ENCODE results near the gene GPR157.

- no peak for TF ChIP-seq CTCF (IDR thresholded peaks at IDR 0.05; ENCODE audit: low read length)
- TF ChIP-seq EZH2 (IDR thresholded peaks at IDR 0.05; ENCODE audit: borderline replicate concordance, low read length) = no peak
Measured at GRCh38 chr1:9062021-9062471, 66.9 kb downstream of the GPR157 start.
